ENCODE data around the gene NCEH1.
"Not testable (repeated sequence)": the region's sequence is repeated elsewhere in the genome, so short reads cannot be mapped to it uniquely, and the experiment has no call there.

The NCEH1 gene

GRCh38 chr3:172708921-172709773 lies 1.7 kb downstream of the NCEH1 start:
- DNase-seq, result no peak
- intact Hi-C loops (cut with DNase I), result no loop called here

- intact Hi-C loops (cut with DNase I), result no loop called here
- DNase-seq, result no peak
Measured at GRCh38 chr3:172707967-172708366, 2.9 kb downstream of the NCEH1 start.

- no peak for DNase-seq
- intact Hi-C loops (cut with DNase I), result no loop called here
Measured at GRCh38 chr3:172707030-172707429, 3.8 kb downstream of the NCEH1 start.

GRCh38 chr3:172705170-172705569 lies 5.7 kb downstream of the NCEH1 start:
- no peak for DNase-seq
- intact Hi-C loops (cut with DNase I), result no loop called here

- DNase-seq, result no peak
Measured at GRCh38 chr3:172704001-172704400, 6.9 kb downstream of the NCEH1 start.

GRCh38 chr3:172702731-172703130 lies 8.1 kb downstream of the NCEH1 start:
- intact Hi-C loops (cut with DNase I); DNase-seq: not testable (repeated sequence)

More at GRCh38 chr3:172704001-172704400, 6.9 kb downstream of the NCEH1 start:
- intact Hi-C loops (cut with DNase I), result no loop called here

- intact Hi-C loops (cut with DNase I), result no loop called here
- DNase-seq, result no peak
Measured at GRCh38 chr3:172702256-172702655, 8.6 kb downstream of the NCEH1 start.

GRCh38 chr3:172701751-172702150 lies 9.1 kb downstream of the NCEH1 start:
- no peak for DNase-seq
- intact Hi-C loops (cut with DNase I), result no loop called here

- intact Hi-C loops (cut with DNase I), result no loop called here
- DNase-seq, result no peak
Measured at GRCh38 chr3:172700936-172701455, 9.9 kb downstream of the NCEH1 start.

GRCh38 chr3:172700256-172700655 lies 10.6 kb downstream of the NCEH1 start:
- DNase-seq, result no peak
- intact Hi-C loops (cut with DNase I), result no loop called here

GRCh38 chr3:172699031-172699430 lies 11.8 kb downstream of the NCEH1 start:
- intact Hi-C loops (cut with DNase I), result no loop called here
- DNase-seq, result no peak

GRCh38 chr3:172698631-172699030 lies 12.2 kb downstream of the NCEH1 start:
- no peak for DNase-seq
- intact Hi-C loops (cut with DNase I), result no loop called here

GRCh38 chr3:172697558-172697957 lies 13.3 kb downstream of the NCEH1 start:
- no peak for DNase-seq
- intact Hi-C loops (cut with DNase I), result no loop called here

GRCh38 chr3:172696357-172696756 lies 14.5 kb downstream of the NCEH1 start:
- intact Hi-C loops (cut with DNase I), result no loop called here

GRCh38 chr3:172694573-172695246 lies 16.2 kb downstream of the NCEH1 start:
- intact Hi-C loops (cut with DNase I), result no loop called here
- DNase-seq, result no peak

More at GRCh38 chr3:172696357-172696756, 14.5 kb downstream of the NCEH1 start:
- no peak for DNase-seq

GRCh38 chr3:172692751-172693338 lies 18.0 kb downstream of the NCEH1 start:
- intact Hi-C loops (cut with DNase I), result no loop called here
- DNase-seq, result no peak

- intact Hi-C loops (cut with DNase I), result no loop called here
- no peak for DNase-seq
Measured at GRCh38 chr3:172690936-172691335, 19.9 kb downstream of the NCEH1 start.

GRCh38 chr3:172688588-172688987 lies 22.3 kb downstream of the NCEH1 start:
- intact Hi-C loops (cut with DNase I), result no loop called here
- no peak for DNase-seq

- DNase-seq, result no peak
- intact Hi-C loops (cut with DNase I), result no loop called here
Measured at GRCh38 chr3:172687501-172687900, 23.4 kb downstream of the NCEH1 start.

GRCh38 chr3:172685331-172686214 lies 25.3 kb downstream of the NCEH1 start:
- DNase-seq, result no peak
- intact Hi-C loops (cut with DNase I), result no loop called here
